NT2/D1 (cell line): ENCODE data around the gene ZNF649.

Source experiments
- SUZ12 ChIP-seq: IDR thresholded peaks from 2 replicates; pipeline ENCODE4 v1.6.1; 2011; ENCODE audit not compliant: insufficient read length, insufficient read depth; ENCODE audit errors: extremely low read depth
- YY1 ChIP-seq: IDR thresholded peaks from 2 replicates; pipeline ENCODE4 v1.6.1; 2011; ENCODE audit not compliant: insufficient read length, insufficient read depth
- ZNF274 ChIP-seq: IDR thresholded peaks from 2 replicates; pipeline ENCODE4 v1.6.1; 2011; ENCODE audit warnings: mild to moderate bottlenecking, low read depth, low read length

DNA sequence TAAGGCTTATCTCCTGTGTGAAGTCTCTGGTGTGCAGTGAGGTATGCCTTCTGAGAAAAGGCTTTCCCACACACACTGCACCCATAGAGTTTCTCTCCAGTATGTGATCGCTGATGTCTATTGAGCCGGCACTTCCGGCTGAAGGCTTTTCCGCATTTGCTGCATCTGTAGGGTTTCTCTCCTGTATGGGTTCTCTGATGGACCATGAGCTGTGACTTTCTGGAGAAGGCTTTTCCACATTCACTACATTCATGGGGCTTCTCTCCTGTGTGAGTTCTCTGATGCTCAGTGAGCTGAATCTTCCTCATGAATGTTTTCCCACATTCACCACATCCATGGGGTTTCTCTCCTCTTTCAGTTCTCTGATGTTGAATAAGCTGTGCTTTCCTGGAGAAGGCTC lies 31.7 kb downstream of the ZNF649 start:
- TF ChIP-seq YY1 (no peak), ZNF274 (peak; percentile 88), SUZ12 (no peak)
